H1 (cell line): ENCODE measurements around the gene OR5K2. TPM values are rescaled to one million over a fixed set of nuclear protein-coding genes. Genes with fewer than 3 reads are reported as not detected.

ENCODE experiments used
- BACH1 ChIP-seq: IDR thresholded peaks from 2 replicates; pipeline ENCODE4 v1.6.1; 2012; ENCODE audit warnings: low read length, improper control_type of control experiment
- CEBPB ChIP-seq: IDR thresholded peaks from 2 replicates; pipeline ENCODE4 v1.6.1; 2012; ENCODE audit warnings: low read depth, low read length
- HDAC2 ChIP-seq, 2 experiments: fragments of 300-600 bp in 1 of 2; sonication (generic) in 1 of 2; IDR thresholded peaks; 2 replicates each; pipeline ENCODE4 v1.6.1; 2011 to 2012; ENCODE audit warnings: low read depth in 2 of 2, low read length in 2 of 2, mild to moderate bottlenecking in 2 of 2, moderate library complexity in 2 of 2, borderline replicate concordance in 1 of 2, inconsistent platforms in 1 of 2
- KDM5A ChIP-seq: fragments of 200-600 bp; IDR thresholded peaks from 2 replicates; pipeline ENCODE4 v1.7.1; 2012; ENCODE audit warnings: mild to moderate bottlenecking, low read length, inconsistent platforms, mixed read lengths
- MAFK ChIP-seq: IDR thresholded peaks from 2 replicates; pipeline ENCODE4 v1.6.1; 2012; ENCODE audit warnings: low read depth, mild to moderate bottlenecking, improper control_type of control experiment, low read length
- POU5F1 ChIP-seq: IDR thresholded peaks from 2 replicates; pipeline ENCODE4 v1.6.1; 2011; ENCODE audit warnings: low read depth, mild to moderate bottlenecking, low read length, moderate library complexity
- TAF7 ChIP-seq: optimal IDR thresholded peaks from 2 replicates; pipeline ENCODE3; 2011; ENCODE audit warnings: low read depth, mild to moderate bottlenecking, inconsistent platforms, low read length, moderate library complexity, borderline replicate concordance
- TCF12 ChIP-seq: IDR thresholded peaks from 2 replicates; pipeline ENCODE4 v1.6.1; 2011; ENCODE audit warnings: low read depth, mild to moderate bottlenecking, low read length
- polyA plus RNA-seq, 7 experiments: library from polyadenylated mRNA; depleted of rRNA in 3 of 7; stranded (reverse) in 5 of 7; unstranded in 2 of 7; fragments of >200 nt in 5 of 7; fragments of 200-250 nt in 2 of 7; gene quantifications; 1 replicate in 5 of 7; 2 replicates in 1 of 7; 4 replicates in 1 of 7; pipeline versions ENCODE4 v1.2.1 to v1.2.3, GENCODE V29; 2011 to 2013; ENCODE audit warnings: missing spikeins in 2 of 7, mixed read lengths in 2 of 7
- total RNA-seq: library from RNA; stranded (reverse); fragmentation: NEBNext Ultra II Directional; extraction: Animal tissue kit (Norgen Biotek cat#: 25700); gene quantifications from 2 replicates; pipeline ENCODE4 v1.2.1, GENCODE V29; 2021

The OR5K2 gene
- total and polyA plus RNA-seq, 2 of the 8 experiments (the other 6 are each of a cell fraction or from before 2014, with no cell fraction given), result not detected

GRCh38 chr3:98462901-98463300 lies 34.6 kb upstream of the OR5K2 start, which contains the start of gene OR5K1 (continued):
- TF ChIP-seq HDAC2 (IDR thresholded peaks at IDR 0.05; ENCODE audit: borderline replicate concordance in 1 of 2, low read depth in 2 of 2, low read length in 2 of 2) (no peak), MAFK (no peak), POU5F1 (no peak), KDM5A (no peak), BACH1 (no peak), TAF7 (no peak), TCF12 (no peak), CEBPB (no peak)
